HG03354 (cell line): ENCODE results near the gene HOXA5.

Source experiments
- ATAC-seq: cut with Tn5 transposase; IDR thresholded peaks from one replicate; pipeline ENCODE4 v1.9.1; 2021; ENCODE audit warnings: mild to moderate bottlenecking; ENCODE audit not compliant: unreplicated experiment, poor library complexity, severe bottlenecking

HOXA5 gene

DNA sequence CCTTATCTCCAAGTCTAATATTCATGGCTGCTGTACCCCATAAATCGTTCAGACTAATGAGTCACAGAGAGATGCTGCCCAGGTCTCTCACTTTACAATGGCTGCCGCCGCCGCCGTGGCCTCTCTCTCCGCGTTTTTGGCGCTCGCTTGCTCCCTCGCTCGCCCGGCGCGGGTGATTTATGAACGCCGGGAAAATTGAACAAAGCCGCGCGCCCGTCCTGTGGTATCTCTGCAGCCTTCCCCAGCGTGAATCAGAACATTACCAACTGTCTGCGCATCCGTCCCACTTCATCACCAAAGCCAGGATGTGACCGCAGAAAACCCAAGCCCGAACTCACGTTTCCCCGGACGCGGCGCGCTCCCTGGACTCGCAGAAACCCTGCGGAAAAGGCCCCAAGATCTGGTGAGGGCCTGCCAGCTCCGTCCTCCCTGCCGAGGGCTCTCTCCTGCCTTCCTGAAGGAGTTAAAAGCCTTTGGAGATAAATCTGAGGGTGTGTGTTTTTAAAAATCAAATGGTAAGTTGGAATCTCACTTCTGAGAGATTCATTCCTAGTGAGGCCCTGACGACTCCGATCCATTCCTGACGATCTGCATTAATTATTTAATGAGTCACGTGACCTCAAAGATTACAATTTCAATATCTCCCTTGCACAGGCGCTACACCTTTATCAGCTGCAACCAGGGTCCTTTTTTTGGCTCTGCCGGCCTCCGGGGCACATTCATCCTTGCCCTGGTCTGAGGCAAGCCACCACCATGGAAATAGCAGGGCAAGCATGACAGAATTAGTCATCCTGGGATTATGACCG lies 19.2 kb downstream of the HOXA5 start:
- no peak for ATAC-seq

DNA sequence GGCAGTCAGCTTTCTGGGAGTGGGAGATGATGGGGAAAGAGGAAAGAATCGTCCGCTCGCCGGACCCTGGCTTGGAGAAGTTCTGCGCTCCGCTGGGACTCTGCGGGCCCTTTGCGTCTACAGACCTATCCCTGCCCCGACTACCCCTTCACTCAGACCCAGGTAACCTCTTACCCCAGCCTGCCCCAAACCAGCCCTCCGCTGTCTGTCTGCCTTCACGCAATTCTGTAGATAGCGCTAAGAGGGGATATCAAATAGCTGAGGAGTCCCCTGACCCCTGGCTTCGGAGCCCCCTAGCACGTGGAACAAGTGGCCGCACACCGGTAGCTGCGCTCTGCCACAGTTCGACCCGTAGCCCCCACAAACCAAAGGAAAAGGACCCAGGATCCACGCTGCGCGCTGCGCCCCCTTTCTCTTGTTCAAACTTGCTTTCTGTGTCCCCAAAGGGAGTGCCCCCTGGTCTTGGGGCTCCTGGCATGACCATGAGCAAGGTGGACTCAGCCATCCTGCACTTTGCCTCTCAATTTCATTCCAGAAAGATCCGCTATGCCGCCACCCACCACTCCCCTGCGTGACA lies 19.9 kb downstream of the HOXA5 start:
- no peak for ATAC-seq

DNA sequence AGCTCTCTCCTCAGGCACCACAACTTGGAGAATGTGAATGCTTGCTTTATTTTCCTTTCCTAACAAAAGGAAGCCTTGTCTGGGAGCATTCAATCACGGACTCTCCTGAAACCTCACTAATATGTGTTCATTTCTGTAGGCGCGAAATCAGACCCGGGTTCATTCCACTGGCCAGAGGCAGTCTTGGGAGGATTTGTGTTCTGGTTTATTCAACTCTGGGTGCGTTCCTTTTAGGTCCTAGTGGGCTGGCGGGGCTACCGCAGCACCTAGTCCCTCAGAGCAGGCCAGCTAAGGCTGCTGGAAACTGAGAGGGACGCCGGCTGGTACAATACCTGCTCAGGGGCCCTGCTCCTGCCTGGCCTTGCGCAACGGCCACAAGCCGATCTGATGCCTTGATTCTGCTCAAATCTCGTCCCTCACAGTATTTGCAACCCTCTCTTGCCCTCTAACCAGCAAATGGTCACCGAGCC lies 20.4 kb downstream of the HOXA5 start:
- ATAC-seq, result no peak

GRCh38 chr7:27122077-27122910 lies 21.2 kb downstream of the HOXA5 start:
- ATAC-seq, result no peak

GRCh38 chr7:27121684-27122076 lies 21.8 kb downstream of the HOXA5 start:
- no peak for ATAC-seq

- no peak for ATAC-seq
These were observed 24.0 kb downstream of the HOXA5 start for GRCh38 chr7:27119412-27119911.

DNA sequence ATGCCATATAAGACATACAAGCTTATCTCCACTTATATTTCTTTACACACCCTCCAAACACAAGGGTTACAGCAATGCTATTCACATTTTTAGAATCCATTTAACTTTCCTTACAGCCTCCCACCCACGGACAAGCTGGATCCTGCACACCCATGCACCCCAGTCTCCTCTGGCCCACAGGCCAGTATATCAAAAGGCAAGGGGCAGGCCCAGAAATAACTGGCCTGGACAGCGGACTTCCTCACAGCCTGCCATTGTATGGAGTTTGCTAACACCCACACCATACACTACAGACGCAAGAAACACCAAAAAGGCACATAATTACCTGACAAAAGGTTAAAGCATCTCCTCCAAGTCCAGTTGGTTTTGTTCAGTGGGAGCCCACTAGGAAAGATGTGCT lies 24.9 kb downstream of the HOXA5 start:
- no peak for ATAC-seq

DNA sequence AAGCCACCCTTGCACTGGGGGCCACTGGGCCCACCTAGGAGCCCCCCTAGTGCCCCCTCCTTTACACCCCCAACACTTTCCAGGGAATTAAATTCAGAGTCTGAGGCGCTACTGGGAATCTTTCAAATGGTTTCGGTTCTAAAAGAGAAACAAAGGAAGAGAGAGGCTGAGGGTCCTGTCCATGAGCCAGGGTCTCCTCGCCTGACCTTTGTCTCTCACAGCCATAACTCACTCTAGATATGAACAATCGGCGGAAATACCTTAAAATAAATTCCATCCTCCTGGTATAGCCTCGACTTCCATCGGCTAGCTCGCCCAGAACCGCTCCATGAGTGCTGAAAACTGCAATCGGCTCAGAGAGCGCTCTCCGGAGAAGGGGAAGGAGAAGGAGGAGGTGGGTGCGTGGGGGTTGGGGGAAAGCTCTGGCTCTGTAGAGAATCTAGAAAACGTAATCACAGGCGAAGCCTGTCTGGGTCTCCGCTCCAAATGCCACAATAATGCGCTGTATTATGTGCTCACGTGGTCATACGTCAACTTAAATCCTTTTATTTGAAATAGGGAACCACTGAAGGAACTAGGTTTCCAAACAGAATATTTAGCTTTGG lies 25.5 kb downstream of the HOXA5 start:
- no peak for ATAC-seq

GRCh38 chr7:27116962-27117886 lies 26.3 kb downstream of the HOXA5 start:
- ATAC-seq, result no peak

DNA sequence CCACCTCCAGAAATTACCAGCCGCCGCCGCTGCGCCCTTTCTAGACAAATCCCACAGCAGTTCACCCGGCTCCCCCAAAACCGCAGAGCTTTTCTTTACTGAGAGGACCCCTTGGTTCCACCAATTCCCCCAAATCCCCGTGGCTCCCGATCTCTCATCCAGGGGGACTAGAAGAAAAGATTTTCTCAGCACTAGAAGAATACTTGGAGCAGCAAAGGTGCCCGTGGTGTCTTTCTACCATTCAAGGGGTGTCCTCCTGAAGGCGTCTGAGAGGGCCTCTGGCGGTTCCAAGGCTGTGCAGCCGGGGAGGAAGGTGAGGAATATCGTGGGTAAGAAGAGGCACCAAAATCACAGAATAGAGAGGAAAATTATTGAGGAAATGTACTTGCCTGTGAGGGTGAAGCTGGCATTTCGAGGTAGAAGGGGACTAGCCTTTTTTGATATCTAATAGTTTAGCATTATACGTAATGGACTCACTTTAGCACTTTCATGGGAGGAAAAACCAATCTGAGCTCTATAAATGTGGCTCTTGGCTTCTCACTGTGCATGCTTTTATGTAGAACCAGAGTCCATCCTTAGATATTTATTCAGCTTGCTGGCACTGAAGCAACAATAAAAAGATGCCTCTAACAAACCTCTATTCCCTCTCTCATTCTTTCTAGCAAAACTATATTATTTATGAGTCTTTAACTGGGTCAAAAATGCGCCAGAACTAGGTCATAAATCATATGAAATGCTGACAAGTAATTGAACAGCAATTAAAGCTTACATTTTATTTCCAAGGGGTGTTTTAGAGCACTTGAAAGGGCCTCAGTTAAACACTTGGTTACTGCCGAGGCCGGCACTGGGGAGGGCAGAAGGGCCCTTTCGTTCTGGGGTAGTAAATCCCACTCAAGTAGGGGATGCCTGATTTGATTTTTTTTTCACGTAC lies 27.2 kb downstream of the HOXA5 start:
- no peak for ATAC-seq

GRCh38 chr7:27115221-27116026 lies 28.1 kb downstream of the HOXA5 start:
- ATAC-seq, result no peak

- no peak for ATAC-seq
These were observed 28.6 kb downstream of the HOXA5 start for GRCh38 chr7:27114881-27115220.

GRCh38 chr7:27113991-27114769 lies 29.3 kb downstream of the HOXA5 start:
- ATAC-seq, result no peak

- ATAC-seq, result no peak
These were observed 30.2 kb downstream of the HOXA5 start for GRCh38 chr7:27112955-27113949.

DNA sequence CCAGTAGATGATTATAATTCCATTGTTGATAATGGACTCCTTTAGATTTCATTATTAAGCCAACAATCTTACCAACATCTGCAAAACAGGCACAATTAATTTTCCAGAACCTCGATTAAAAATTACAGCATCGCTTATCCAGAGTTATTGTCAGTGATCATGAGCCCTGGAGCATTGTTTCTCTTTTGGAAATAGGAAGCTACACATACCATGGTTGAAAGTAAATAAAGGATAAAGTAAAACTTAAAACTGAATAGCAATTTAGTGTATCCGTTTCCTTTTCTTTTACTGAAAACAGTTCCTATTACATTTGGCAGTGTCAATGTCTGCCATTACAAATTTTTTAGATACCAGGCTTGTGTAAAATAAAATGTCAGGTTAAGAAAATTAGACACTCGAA lies 31.1 kb downstream of the HOXA5 start:
- no peak for ATAC-seq
